Superior temporal gyrus (tissue), 1 donor: ENCODE measurements around the gene SMARCD3.

Experiments used
- DNase-seq: peaks from one replicate; pipeline ENCODE4 v3.0.0-alpha.2; 2016; ENCODE audit errors: extremely low spot score

SMARCD3 gene

DNA sequence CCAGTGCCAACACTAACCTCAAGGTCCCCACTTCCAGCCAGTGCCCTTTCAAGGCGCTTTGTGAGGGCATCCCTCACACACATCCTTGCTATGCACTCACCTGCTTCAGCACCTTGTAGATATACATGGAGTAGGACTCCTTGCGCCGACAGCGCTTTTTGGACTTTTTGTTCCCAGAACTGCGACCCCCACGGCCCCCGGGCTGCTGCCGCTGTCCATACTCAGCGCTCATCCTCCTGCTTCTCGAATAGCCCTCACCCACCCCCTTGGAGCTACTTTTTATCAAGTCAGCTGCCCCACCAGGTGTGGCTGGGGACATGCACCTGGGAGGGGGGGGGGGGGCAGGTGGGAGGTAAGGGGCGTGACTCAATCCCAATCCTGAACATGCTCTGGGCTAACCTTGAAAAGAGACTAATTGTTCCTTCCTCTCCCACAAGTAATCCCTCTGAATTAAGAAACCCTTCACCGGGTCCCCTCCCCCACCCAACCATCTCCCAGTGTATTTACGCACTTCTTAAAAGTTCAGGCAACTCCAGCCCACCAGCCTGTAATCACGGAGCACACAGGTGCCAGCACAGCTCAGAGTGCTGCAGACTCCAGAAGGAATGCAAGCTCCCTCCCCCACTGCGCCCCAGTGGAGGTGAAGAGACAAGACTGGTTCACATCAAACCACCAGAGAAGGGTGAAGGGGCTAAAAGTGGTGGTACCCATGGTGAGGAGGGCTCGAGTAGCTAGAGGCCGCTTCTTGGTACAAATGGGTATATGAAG lies 38.2 kb downstream of the SMARCD3 start, which contains the start of gene H2BK1:
Gene H2BK1, minus strand, starts transcription at position 402 of the 768 bp plus-strand sequence. Its CDS starts 170 bp downstream, at position 232.
- no peak for DNase-seq

DNA sequence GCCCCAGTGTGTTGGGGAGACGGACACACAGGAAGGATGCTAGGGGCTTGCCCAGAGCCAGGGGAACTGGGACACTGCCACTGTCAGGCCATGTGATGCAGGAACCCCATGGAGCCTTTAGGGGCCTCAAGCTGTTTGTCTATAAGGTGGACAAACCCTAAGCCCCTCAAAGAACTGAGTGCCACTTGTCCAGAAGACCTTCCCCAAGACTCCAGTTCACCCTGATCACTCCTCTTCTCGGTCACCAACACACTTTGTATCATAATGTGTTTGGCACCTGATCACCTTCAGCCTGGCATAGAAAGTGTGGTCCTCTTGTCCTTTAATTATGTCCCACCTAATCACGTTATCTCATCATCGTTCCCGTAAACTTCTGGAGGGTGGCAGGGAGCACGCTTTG lies 38.9 kb downstream of the SMARCD3 start:
- DNase-seq = no peak

DNA sequence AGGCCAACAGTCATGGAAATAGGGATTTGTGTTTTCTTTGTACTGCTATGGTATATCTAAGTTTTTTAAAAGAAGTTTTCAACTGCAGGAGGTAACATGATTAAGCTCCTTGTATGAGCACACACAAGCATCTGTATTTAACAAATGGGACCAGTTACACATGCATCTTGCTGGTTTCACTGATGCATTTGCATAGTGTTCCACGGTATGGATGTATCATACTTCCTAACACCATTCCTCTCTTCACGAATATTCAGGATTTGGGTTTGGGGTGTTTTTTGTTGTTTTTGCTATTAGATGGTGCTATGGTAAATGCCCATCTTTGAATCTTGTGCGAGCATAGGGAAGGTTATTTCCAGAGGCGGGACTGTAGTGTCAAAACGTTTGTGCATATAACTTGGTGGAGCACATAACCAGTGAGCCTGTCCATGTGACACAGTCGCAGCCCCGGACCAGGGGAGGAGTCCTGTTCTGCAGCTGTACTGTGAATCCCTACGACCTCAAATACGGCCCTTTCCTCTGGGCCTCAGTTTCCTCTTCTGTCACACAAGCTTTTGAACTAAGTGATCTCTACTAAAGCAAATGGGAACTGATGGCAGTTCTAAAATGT lies 40.1 kb downstream of the SMARCD3 start:
- no peak for DNase-seq

DNA sequence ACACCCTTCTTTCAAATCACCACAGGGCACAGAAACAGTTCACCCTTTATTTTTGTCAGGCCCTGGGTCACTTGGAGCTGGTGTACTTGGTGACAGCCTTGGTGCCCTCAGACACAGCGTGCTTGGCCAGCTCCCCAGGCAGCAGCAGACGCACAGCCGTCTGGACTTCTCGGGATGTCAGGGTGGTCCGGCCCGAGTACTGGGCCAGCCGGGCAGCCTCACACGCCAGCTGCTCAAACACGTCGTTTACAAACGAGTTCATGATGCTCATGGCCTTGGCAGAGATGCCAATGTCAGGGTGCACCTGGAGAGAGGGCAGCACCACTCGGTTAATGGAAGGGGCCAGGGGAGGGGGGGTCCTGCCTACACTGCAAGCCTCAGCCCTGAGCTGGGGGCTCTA lies 40.7 kb downstream of the SMARCD3 start:
- no peak for DNase-seq

DNA sequence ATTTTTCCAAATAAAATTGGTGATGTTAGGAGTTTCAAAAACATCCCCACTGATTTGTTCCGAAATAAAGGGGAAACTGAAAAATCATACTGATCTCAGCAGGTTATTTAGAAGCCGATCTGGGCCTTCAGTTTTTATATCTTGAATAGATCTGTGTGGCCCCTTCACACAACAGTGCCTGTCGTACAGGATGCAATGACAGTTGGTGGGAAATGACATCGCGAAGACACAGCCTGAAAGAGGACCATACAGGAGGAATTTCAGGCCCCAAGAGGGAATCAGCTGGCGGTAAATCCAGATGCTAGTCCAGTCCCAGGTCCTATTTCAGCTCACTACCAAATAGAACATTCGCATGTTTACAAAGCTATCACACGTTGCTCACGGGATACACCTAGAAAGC lies 41.2 kb downstream of the SMARCD3 start:
- DNase-seq = no peak

DNA sequence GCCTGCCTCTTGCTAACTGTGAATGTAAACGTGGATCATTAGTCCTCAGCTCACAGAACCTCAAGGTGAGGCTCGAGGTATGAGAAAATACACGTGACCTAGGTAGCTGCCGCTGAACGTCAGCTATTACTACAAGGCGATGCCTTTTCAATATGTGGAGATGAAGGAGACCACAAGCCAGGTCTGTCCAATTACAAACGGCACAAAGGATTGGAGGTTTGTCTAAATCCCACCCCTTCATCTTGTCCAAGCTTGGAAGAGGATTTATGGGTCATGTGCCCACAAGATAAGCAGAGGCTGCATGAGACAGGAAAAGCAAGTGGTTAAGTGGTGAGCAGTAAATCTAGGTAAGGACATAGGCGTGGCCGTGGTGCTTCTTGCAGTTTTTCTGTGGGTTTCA lies 41.6 kb downstream of the SMARCD3 start:
- DNase-seq = no peak

DNA sequence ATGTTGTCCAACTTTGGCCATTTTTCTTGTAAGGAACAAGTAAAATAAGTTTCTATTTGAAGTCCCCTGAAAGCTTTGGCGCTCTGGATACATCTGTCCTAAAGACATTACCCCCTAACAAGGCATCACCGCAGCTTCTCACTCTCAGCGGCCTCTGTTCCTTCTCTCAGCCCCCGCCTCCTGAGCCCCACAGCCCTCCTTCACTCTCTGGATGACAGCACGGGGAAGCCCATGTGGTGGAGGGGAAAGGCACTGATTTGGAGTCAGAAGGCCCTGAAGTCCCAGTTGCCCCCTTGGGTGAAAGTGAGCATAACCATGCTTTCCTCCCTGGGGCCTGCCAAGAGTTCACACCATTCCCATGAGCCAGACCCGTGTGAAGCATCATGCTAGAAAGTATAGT lies 42.8 kb downstream of the SMARCD3 start:
- no peak for DNase-seq

DNA sequence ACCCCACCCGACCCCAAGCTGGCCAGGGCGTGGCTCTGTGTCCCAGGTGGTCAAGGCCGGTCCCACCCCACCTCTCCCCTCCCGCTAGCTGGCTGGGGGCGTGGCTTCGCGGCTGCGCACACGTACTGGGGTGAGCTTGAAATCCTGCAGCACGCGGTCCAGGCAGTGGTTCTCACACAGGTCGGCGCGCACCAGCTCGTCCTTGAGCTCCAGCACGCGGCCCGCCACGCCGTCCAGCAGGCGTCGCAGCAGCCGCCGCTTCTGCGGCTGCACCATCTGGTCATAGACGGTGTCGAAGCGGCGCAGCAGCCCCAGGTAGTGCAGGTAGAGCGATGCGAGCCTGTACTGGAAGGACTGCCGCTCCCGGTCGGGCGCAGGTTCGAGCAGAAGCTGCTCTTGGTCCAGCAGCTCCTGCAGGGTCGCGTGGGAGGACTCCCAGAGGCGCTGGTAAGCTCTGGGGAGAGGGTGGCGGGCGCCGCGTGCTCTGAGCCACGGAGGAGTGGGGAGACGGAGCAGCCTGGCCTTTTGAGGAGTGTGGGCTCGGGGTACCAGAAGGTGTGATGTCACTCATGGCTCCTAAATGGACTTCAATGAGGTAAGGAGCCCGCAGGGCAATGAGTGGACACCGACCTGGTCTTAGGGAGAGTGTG lies 44.0 kb downstream of the SMARCD3 start:
- DNase-seq = no peak

DNA sequence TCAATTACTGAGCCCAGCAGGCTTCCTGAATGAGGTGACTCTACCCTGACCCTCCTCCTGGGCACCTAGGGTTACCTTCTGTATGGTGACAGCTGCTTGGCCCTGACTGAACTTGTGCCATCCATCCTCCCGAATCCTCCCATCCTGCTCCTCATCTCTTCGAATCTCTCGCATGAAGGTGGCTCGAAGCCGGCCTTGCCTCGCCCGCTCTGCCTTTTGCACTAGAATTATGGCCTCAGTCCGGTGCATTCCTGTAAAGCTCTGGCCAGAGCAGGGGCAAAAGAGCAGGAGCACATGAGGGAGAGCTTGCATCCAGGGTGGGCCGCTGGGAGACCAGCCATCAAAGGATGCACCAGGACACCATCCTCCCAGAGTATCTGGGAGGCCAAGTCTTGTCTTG lies 45.7 kb downstream of the SMARCD3 start:
- DNase-seq = no peak

DNA sequence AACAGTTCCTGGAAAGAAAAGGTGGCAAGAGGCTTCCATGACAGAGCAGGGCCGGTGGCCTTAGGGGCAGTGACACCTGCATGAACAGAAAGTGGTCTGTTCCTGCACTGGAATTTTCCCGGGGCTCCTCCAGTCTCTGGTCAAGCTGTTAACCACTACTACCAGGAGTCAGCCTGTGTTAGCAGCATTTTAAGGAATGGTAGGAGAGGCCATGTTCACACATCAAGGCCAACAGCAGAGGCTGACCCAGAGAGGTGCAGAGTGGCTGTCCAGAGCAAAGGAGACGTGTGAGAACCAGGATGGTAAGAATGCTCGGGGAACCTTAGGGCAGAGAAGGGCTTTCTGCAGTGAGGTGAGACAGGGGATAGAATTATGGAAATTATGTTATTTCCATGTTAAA lies 46.7 kb downstream of the SMARCD3 start:
- no peak for DNase-seq

DNA sequence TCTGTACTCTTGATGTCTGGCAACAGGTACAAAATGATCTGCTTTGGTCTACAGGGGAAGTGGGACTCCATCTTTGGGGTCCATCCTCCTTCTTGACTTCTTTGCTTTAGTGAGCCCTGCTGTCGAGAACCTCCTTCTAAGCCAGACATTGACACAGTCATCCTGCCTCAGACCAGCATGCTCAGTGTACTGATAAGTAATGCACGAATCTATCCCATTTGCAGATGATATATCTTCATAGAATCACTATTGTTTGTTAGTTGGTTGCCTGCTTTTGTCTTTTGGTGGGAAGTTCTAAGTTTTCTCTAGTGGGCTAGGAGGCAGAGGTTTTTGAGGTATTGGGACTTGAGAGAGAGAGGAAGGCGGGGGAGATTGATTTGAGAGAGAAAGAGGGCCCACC lies 47.1 kb downstream of the SMARCD3 start:
- DNase-seq = no peak

DNA sequence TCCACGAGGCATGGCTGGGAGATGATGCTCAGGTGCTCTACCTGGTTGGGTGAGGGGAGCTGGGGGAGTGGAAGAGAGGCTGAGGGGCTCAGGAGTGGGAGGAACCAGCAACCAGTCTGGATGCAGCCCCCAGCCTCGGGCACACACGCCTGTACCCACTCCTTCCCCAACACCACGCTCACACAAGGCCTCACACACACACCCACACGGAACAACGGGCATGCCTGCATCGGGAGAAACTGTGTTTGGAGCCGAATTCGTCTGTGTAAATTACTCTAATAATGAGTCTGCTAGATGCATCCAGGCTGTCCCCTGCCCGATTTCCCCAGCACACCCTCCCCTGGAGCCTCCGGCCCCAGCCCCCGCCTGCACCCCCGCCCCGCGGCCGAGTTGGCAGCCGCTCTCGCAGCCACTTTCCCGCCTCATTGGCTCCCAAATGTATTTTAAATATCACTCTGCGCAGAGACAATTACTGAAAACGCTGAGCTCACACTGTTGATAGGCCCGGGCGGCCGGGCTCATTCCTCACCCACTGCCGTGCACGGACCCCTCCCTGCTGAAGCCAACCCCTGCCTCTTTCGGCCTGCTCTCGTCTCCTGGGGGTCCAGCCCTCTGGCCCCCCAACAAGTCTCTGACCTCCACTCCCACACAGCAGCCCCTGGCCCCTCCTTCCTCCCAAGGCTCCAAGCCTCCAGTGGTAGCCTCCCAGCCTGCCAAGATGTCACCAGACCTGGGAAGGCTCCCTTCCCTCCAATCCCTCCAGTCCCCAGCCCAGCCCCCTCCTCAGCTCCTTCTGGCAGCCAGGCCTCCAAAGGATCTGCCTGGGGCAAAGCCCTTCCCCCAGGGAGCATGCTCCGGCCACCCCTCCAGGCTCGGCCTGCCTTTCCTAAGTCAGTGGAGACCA lies 49.3 kb downstream of the SMARCD3 start:
- no peak for DNase-seq

DNA sequence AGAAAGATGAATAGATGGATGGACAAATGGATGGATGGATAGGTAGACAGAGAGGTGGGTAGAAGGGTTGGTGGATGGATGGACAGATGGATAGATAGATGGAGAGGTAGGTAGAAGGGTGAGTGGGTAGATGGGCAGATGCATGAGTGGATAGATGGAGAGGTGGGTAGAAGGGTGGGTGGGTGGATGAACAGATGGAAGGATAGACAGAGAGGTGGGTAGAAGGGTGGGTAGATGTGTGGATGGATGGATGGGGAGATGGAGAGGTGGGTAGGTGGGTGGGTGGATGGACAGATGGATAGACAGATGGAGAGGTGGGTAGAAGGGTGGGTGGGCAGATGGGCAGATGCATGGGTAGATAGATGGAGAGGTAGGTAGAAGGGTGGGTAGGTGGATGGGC lies 50.6 kb downstream of the SMARCD3 start:
- DNase-seq = no peak

DNA sequence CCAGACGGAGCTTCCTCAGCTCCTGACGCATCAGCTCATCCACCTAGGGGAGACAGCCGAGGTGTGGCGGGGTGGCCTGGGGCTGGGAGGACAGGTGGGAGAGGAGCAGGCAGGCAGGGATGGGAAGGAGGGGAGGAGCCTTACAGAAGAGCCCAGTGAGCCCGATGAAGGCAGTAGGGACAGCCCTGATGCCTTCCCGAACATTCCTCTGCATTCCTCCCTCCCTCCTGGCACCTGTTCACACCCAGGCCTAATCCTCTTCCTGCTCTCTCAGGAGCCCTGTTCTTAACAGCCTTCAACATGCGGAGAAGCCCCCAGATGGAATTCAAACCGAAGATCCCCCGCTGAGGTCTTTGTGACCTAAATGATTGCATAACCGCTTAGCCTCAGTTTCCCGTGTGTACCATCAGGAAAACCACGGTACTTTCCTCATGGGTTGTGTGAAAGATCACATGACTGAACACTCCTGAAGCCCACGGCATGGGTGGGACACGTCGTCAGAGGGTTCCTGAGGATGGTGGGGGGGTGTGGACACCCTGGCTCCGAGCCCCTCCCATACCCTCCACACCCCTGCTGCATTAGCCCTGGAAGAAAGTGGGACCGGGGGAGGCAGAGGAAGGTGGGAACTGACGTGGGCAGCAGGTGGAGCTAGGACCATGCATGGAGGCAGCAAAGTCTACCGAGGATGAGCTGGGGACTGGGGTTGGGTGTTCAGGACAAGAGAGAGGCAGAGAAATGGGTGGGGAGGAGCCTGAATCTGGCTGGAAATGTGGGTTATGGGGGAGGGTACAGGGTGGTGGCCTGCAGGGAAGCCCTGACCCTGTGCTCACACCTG lies 52.7 kb downstream of the SMARCD3 start:
- no peak for DNase-seq

DNA sequence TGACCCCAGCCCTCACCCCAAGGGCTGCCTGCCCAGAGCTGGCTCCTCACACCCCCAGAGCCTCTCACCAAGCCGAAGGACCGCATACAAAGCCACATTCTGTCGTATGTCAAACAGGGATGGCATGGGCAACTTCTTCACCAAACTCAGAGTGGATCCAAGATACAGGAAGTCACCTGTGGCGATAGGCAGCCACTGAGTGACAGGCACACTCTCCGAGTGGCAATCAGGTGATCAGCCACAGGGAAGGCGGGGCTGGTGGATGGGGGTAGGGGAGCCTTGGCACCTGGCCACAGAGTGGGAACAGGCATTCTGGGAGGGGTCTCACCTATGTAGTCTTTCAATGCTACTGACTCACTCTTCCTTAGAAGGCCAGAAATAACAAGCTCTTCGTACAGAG lies 54.3 kb downstream of the SMARCD3 start:
- DNase-seq = no peak

DNA sequence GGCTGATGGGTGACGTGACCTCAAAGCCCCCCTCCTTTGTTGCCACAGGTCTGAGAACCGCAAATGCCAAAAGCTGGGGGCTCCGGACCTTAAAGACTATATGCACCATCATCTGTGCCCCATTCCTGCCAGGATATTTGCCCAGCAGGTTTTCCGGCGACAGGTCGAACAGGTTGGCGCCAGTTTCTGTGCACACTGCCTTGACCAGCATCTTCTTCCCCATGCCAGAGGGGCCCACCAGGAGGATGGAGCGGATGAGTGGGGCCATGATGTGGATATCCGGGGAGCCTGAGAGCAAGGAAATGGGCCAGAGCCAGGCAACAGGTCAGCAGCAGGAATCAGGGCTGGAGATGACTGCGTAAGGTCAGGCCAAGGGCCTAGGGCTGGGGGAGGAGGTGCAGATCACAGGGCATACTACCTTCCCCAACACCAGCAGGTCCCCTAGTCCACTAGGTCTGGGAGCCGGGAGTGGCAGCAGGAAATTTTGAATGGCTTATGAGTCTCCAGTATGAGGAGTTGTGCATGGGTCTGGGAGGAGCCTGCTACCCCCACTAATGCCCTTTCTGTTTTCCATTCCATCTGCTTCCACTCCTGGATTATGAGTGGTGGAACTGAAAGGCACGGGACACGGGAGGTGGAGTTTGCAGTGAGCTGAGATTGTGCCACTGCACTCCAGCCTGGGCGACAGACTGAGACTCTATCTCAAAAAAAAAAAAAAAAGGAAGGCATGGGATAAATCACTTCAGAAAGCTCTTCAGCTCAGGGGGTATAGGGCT lies 55.1 kb downstream of the SMARCD3 start:
- no peak for DNase-seq

DNA sequence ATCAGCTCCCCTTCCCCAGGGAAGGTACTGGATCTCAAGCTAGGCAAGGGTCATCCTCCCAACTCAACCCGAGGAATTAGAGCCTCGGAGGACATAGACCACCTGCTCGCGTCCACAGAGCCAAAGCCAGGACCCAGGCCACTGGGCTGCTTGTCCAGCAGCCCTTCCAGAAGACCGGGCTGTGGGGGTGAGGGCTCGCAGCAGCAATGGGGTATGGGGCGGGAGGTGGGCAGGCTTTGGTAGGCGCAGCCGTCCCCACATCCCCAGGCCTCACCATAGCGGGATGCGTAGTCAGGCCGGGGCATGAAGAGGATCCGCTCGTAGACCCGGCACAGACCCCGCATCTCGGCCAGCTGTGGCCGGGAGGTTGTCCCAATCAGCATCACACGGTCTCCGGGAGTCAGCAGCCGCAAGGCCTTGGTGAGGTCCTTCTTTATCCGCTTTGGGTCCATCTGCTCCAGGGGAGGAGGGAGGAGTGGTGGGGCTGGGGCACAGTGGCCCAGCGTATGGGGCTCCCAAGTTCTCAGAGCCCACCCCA lies 56.4 kb downstream of the SMARCD3 start:
- no peak for DNase-seq

DNA sequence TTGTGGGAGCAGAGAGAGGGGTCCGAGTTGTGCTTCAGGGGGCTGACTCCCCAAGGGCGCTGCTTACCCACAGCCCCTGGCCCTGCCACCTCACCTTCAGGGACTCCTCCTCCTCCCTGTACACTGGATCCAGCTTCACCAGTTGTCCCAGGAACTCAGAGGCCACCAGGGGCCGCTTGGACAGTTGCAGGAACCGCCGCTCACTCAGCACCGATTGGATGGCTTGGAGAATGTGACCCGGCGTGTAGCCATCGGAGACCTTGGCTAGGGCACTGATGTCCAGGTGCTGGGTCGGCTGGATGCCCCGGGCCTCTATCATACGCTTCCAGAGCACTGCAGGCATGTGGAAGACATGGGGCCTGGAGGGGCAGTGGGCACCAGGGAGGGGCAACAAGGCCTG lies 57.0 kb downstream of the SMARCD3 start:
- DNase-seq = no peak

DNA sequence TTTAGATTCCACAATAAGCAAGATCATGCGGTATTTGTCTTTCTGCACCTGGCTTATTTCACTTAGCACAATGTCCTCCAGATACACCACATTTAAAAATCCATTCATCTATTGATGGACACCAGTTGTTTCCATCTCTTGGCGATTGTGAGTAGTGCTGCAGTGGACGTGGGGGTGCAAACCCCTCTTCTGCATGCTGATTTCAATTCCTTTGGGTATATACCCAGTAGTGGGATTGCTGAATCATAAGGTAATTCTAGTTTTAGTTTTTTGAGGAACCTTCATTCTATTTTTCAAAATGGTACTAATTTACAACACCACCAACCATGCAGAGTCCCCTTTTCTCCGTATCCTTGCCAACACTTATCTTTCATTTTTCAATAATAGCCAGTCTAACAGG lies 59.5 kb downstream of the SMARCD3 start:
- DNase-seq = no peak
